VCaP (cell line): ENCODE results near the gene TRPM5.

Experiments used
- H3K27ac ChIP-seq: fragments of 450-650 bp; 2 replicates; pipeline ENCODE4 v1.5.1; 2017
- TF ChIP-seq, protein P1 (sequence below): fragments of 450-650 bp; conservative IDR thresholded peaks from 2 replicates; pipeline ENCODE4 v1.5.1; 2017; ENCODE audit warnings: mild to moderate bottlenecking, moderate library complexity

TRPM5 gene

DNA sequence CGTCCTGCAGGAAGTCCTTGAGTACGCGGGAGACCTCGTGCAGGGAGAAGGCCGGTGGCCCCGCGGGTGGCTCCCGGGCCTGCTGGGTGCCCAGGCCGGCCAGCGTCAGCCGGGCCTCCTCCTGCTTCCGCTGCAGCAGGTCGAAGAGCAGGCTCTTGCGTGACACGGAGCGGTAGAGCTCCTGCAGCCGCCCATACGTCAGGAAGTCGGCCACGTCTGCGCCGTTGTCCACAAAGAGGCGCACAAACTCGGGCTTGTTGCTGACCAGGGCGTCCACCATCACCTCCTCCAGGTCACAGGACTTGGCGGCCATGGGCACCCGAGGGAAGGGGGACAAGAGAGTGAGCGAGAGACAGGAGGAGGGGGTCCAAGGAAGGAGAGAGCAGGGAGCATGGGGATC, 29.1 kb downstream of the TRPM5 start:
- no peak overlapping the region for H3K27ac ChIP-seq

DNA sequence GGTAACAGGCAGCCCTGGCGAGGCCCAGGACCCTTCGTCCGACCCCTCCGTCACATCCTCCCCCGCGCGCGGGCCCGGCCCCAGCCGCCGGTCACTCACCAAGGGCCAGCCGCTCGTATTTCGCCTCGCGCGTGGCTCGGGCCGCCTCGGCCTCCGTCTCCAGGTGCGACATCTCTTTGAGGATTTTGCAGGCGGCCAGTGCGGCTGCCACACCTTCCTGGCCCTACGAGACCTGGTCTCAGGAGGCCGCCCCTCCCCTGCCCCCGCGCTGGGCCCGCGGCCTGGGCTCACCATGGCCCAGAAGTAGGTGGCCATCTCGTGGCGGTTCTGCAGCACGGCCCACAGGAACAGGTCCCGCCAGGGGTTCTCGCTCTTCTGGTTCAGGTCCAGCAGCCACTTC, 29.7 kb downstream of the TRPM5 start:
- TF ChIP-seq, protein P1, sequence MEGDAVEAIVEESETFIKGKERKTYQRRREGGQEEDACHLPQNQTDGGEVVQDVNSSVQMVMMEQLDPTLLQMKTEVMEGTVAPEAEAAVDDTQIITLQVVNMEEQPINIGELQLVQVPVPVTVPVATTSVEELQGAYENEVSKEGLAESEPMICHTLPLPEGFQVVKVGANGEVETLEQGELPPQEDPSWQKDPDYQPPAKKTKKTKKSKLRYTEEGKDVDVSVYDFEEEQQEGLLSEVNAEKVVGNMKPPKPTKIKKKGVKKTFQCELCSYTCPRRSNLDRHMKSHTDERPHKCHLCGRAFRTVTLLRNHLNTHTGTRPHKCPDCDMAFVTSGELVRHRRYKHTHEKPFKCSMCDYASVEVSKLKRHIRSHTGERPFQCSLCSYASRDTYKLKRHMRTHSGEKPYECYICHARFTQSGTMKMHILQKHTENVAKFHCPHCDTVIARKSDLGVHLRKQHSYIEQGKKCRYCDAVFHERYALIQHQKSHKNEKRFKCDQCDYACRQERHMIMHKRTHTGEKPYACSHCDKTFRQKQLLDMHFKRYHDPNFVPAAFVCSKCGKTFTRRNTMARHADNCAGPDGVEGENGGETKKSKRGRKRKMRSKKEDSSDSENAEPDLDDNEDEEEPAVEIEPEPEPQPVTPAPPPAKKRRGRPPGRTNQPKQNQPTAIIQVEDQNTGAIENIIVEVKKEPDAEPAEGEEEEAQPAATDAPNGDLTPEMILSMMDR, result no peak
- no peak overlapping the region for H3K27ac ChIP-seq

More for the DNA sequence above, 29.1 kb downstream of the TRPM5 start:
- TF ChIP-seq, protein P1, result no peak

DNA sequence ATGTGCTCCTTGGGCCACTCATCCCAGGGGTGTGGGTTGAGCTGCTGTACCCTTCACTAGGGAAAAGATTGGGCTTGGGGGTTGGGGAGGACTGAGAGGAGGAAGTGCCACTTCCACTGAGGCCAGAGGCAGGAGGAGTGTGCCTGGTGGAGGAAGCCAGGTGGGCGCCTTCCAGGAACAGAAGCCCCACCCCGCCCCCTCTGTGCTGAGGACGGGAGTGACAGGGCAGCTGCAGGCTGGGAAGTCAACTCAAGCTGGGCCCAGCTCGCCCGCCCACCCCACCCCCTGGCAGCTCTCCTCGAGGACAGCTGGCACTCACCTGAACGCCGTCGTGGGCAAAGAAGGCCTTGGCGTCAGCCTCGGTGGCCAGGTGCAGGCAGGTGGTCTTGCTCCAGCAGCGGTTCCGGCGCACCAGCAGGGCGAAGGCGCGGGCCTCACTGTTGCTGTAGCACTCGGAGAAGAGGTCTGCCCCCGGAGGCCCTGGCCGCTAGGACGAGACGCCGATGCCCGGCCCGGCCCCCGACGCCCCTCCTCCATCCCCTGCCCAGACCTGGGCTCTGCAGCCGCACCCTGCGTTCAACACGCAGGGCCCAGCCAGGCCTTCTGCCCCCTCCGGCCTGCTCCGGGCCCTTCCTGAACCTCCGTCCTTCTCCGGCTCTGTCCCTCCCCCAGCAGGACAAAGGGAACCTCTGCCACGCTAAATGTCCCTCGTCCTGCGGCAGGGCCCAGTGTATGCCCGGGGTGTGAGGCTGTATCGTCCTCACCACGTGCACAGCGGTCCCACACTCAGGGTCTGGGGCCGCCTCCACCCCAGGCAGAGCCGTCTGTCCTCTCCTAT, 30.4 kb downstream of the TRPM5 start:
- H3K27ac ChIP-seq, result no peak overlapping the region
- TF ChIP-seq, protein P1, result no peak

DNA sequence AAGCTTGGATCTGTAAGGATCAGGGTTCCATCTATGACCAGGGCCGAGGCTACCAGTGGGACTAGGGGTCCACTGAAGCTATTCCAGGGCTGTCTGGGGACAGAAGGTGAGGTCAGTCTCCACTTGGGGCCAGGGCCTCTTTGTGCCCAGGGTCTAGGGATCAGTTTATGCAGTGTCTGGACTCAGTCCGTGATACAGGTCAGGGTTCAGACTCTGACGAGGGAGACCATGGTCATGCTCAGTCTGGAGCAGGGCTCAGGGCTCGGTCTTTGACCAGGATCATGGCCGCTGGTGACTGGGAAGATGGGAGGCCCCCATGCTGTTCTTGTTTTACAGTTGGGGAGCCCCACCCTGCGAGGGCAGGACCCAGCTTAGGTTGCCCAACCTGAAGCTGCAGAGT, 32.0 kb downstream of the TRPM5 start:
- TF ChIP-seq, protein P1, result no peak
- H3K27ac ChIP-seq, result no peak overlapping the region

DNA sequence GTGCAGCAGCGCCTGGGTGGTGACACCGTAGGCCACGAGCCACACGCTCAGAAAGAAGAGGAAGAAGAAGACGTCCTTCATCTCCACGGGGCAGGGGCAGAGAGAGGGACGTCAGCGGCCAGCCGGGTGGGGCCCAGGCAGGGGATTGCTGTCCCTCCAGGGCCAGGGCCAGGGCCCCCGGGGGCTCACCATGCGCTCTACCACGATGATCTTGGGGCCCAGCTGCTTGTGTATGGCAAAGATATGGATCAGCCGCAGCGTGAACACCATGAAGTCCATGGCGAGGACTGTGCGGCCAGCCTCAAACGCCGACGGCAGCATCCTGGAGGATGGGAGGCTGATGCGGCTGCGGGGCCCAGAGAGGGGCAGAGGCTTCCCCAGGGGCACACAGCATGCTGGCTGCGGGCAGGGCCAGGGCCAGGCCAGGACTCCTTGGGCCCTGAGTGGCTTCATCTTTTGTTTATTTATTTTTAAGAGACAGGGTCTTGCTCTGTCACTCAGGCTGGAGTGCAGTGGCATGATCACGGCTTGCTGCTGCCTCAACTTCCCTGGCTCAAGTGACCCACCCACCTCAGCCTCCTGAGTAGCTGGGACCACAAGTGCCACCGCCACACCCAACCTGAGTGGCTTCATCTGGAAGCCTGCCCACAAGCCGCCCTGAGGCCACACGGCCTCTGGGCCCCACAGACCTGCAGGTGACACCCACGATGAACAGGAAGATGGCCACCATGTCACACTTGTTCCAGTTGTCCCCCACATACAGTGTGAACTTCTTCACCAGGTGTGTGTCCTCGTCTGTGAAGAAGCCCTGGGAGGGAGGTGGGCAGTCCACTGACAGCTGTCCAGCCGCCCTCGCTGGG, 32.6 kb downstream of the TRPM5 start:
- no peak overlapping the region for H3K27ac ChIP-seq
- TF ChIP-seq, protein P1, result no peak

DNA sequence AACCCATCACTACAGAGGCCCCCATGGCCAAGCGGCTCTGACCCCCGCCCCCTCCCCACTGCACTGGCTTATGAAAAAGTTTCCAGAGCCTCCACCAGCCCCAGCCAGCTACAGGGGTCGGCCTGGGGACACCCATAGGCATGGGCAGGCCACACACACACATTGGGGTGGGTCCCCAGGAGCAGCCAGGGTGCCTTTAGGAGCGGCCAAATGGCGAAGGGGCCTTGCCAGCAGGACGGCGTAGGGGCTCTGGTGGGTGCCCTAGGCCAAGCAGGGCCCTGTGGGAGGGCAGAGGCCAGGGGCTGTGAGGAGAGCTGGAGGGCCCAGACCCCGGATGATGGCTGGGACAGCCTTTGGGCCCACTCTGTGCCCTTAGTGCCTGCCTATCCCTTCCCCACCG, 33.7 kb downstream of the TRPM5 start:
- no peak overlapping the region for H3K27ac ChIP-seq
- TF ChIP-seq, protein P1, result no peak
